Kidney (tissue), 14 donors: ENCODE results near the gene MFAP4. TPM values are rescaled to one million over a fixed set of nuclear protein-coding genes. Genes with fewer than 3 reads are reported as not detected.
A peak's percentile ranks its signal among the peaks of the same experiment; 100 is the strongest.

Experiments used
- DNase-seq, 5 donors: peaks; one replicate each; pipeline ENCODE4 v3.0.0-alpha.2; 2013 to 2020
- FAIRE-seq: peaks from 2 replicates; lab custom pipeline; 2012; peaks lifted over from hg19 to GRCh38; lab: Jason Lieb, UNC
- H3K27ac ChIP-seq, 2 donors: one replicate each; pipeline ENCODE4 v1.7.0; 2013; ENCODE audit warnings: low read depth in 2 of 2, low read length in 2 of 2, inconsistent platforms in 1 of 2
- H3K27me3 ChIP-seq: one replicate; pipeline ENCODE4 v1.7.1; 2013; ENCODE audit warnings: low read length, inconsistent platforms; ENCODE audit not compliant: control insufficient read depth, insufficient read depth
- H3K36me3 ChIP-seq, 3 donors: one replicate each; pipeline versions ENCODE4 v1.7.0 to v1.7.1; 2013; ENCODE audit warnings: low read length in 3 of 3, control low read depth in 1 of 3, inconsistent platforms in 1 of 3; ENCODE audit not compliant: insufficient read depth in 3 of 3, control insufficient read depth in 2 of 3
- H3K4me1 ChIP-seq, 3 donors: one replicate each; pipeline versions ENCODE4 v1.7.0 to v1.7.1; 2013; ENCODE audit warnings: low read length in 3 of 3, inconsistent platforms in 1 of 3, low read depth in 1 of 3; ENCODE audit not compliant: control insufficient read depth in 2 of 3, insufficient read depth in 2 of 3
- H3K4me3 ChIP-seq, 3 donors: one replicate each; pipeline versions ENCODE4 v1.7.0 to v1.8.1; 2013; ENCODE audit warnings: low read length in 3 of 3, control low read depth in 1 of 3, inconsistent platforms in 1 of 3
- H3K9ac ChIP-seq, 3 donors: one replicate each; pipeline versions ENCODE4 v1.7.0 to v1.7.1; 2013; ENCODE audit warnings: low read length in 3 of 3, control low read depth in 1 of 3, inconsistent platforms in 1 of 3
- H3K9me3 ChIP-seq, 3 donors: one replicate each; pipeline versions ENCODE4 v1.7.0 to v1.7.1; 2013; ENCODE audit warnings: low read length in 3 of 3, control low read depth in 1 of 3, inconsistent platforms in 1 of 3; ENCODE audit not compliant: control insufficient read depth in 2 of 3, insufficient read depth in 1 of 3
- CTCF ChIP-seq: IDR thresholded peaks from 3 replicates; pipeline ENCODE4 v1.5.1; 2012; ENCODE audit warnings: mild to moderate bottlenecking, moderate library complexity, borderline replicate concordance; ENCODE audit not compliant: insufficient read depth; ENCODE audit errors: extremely low read depth
- intact Hi-C: fragments of 100-400 bp; cut with DNase I; formaldehyde crosslinking; loops from one replicate; pipeline ENCODE4 v1.11.1; 2022
- polyA plus RNA-seq: library from polyadenylated mRNA; stranded (reverse); fragments of 350-450 nt; fragmentation: Illumina TruSeq; extraction: RNeasy Lipid Tissue Mini Kit (QIAGEN cat#74804); gene quantifications from one replicate; pipeline ENCODE4 v1.2.3, GENCODE V29; 2014; ENCODE audit warnings: low read depth, low replicate concordance; ENCODE audit not compliant: insufficient read depth
- total RNA-seq: library from RNA; stranded (reverse); fragmentation: NEBNext Ultra II Directional; extraction: Animal tissue kit (Norgen Biotek cat#: 25700); gene quantifications from one replicate; pipeline ENCODE4 v1.2.1, GENCODE V29; 2021
- donor health status: control.
- donor health status: control.
- donor health status: control.
- donor health status: control.
- donor health status: control.
- donor health status: DM: yes; HTN: yes; CAD: no.
- donor health status: Normal renal cell carcinoma (clear cell type).

MFAP4 gene
- total and polyA plus RNA-seq, 2 donors from 2014 or later, result 27.6 to 51.1 TPM

GRCh38 chr17:19345486-19346350, 41.3 kb downstream of the MFAP4 start:
- Histone ChIP-seq H3K4me1 (peaks cover 0 to 7% (median 4%) of the 10 kb centered on the region in 3 donors), H3K9me3 (no peaks in the 10 kb centered on the region), H3K9ac (peak overlapping the region in 1 of 3 donors; percentile 19), H3K36me3 (no peaks in the 10 kb centered on the region), H3K4me3 (no peak overlapping the region), H3K27me3 (no peaks in the 10 kb centered on the region), H3K27ac (peak overlapping the region in 1 of 2 donors; percentile 56)
- intact Hi-C loops, result no loop called here
- DNase-seq (peak in 1 of 5 donors; percentile 2), FAIRE-seq (no peak)
- TF ChIP-seq CTCF, result no peak

- no peak for FAIRE-seq
- no peaks in the 10 kb centered on the region for H3K9me3 ChIP-seq
- H3K27ac ChIP-seq, result no peak overlapping the region
- no peak overlapping the region for H3K4me3 ChIP-seq
- no peaks in the 10 kb centered on the region for H3K27me3 ChIP-seq
- DNase-seq, result no peak
- TF ChIP-seq CTCF, result no peak
- intact Hi-C loops, result no loop called here
- H3K36me3 ChIP-seq, result no peaks in the 10 kb centered on the region
- H3K9ac ChIP-seq, result peak overlapping the region in 1 of 3 donors; percentile 19
- H3K4me1 ChIP-seq, result peaks cover 0 to 7% (median 4%) of the 10 kb centered on the region in 3 donors
These were observed 41.9 kb downstream of the MFAP4 start for GRCh38 chr17:19345067-19345460.

GRCh38 chr17:19344311-19345066, 42.5 kb downstream of the MFAP4 start:
- Histone ChIP-seq H3K27ac (no peak overlapping the region), H3K4me1 (peaks cover 0 to 7% (median 4%) of the 10 kb centered on the region in 3 donors), H3K9me3 (no peaks in the 10 kb centered on the region), H3K4me3 (no peak overlapping the region), H3K9ac (no peak overlapping the region), H3K27me3 (no peaks in the 10 kb centered on the region), H3K36me3 (no peaks in the 10 kb centered on the region)
- intact Hi-C loops, result no loop called here
- peak in 3 of 5 donors; percentile 7 to 77 (median 49) for DNase-seq
- FAIRE-seq, result no peak
- TF ChIP-seq CTCF, result no peak
